HG02840 (cell line): Measurements from ENCODE around the gene SRRM5.
"Not testable (repeated sequence)": the region's sequence is repeated elsewhere in the genome, so short reads cannot be mapped to it uniquely, and the experiment has no call there.

Experiments
- ATAC-seq: cut with Tn5 transposase; IDR thresholded peaks from one replicate; pipeline ENCODE4 v1.9.1; 2021; ENCODE audit warnings: mild to moderate bottlenecking, moderate library complexity, moderate number of reproducible peaks; ENCODE audit not compliant: unreplicated experiment, low FRiP score

SRRM5 gene

GRCh38 chr19:43591904-43592772 lies 19.8 kb upstream of the SRRM5 start:
- ATAC-seq = no peak

- ATAC-seq = no peak
These were observed 19.0 kb upstream of the SRRM5 start for GRCh38 chr19:43592800-43593350.

- no peak for ATAC-seq
These were observed 17.7 kb upstream of the SRRM5 start for GRCh38 chr19:43594081-43594697.

GRCh38 chr19:43594710-43595604 lies 16.9 kb upstream of the SRRM5 start:
- ATAC-seq = no peak

GRCh38 chr19:43595605-43595998 lies 16.3 kb upstream of the SRRM5 start:
- ATAC-seq = peak; percentile 2

GRCh38 chr19:43595999-43596841 lies 15.7 kb upstream of the SRRM5 start, which contains the start of the genes IRGQ and ZNF576:
Gene IRGQ, minus strand, starts transcription at chr19:43596134. Its CDS starts 796 bp downstream, at chr19:43595338.
Gene ZNF576, plus strand, starts transcription at chr19:43596595. Its CDS starts 514 bp downstream, at chr19:43597109.
- peak; percentile 83 for ATAC-seq

GRCh38 chr19:43596842-43597461 lies 14.9 kb upstream of the SRRM5 start:
- no peak for ATAC-seq

GRCh38 chr19:43597876-43598275 lies 14.0 kb upstream of the SRRM5 start:
- no peak for ATAC-seq

GRCh38 chr19:43598445-43599240 lies 13.2 kb upstream of the SRRM5 start:
- no peak for ATAC-seq

GRCh38 chr19:43599635-43600295 lies 12.1 kb upstream of the SRRM5 start:
- no peak for ATAC-seq

GRCh38 chr19:43600326-43600725 lies 11.6 kb upstream of the SRRM5 start:
- not testable (repeated sequence) for ATAC-seq

- ATAC-seq = no peak
These were observed 5.9 kb upstream of the SRRM5 start for GRCh38 chr19:43605875-43606568.

GRCh38 chr19:43606569-43607229 lies 5.2 kb upstream of the SRRM5 start:
- ATAC-seq = no peak

- no peak for ATAC-seq
These were observed 4.4 kb upstream of the SRRM5 start for GRCh38 chr19:43607238-43608205.

- no peak for ATAC-seq
These were observed 2.0 kb upstream of the SRRM5 start for GRCh38 chr19:43609872-43610271.
